Body of pancreas (tissue), 4 donors: ENCODE results near the gene THAP7. TPM values are rescaled to one million over a fixed set of nuclear protein-coding genes. Genes with fewer than 3 reads are reported as not detected.

Source experiments
- ATAC-seq: fragments of 150-250 bp; one replicate; pipeline ENCODE4 v1.9.1; 2016
- DNase-seq, 4 donors: peaks; one replicate each; pipeline ENCODE4 v3.0.0-alpha.2; 2019
- H3K27ac ChIP-seq, 4 donors: fragments of 200-600 bp; sonication (generic); 1 replicate in 3 of 4; 2 replicates in 1 of 4; pipeline versions ENCODE4 v1.5.1 to v1.6.1; 2016 to 2019; ENCODE audit warnings: mild to moderate bottlenecking in 1 of 4, mixed read lengths in 1 of 4, moderate library complexity in 1 of 4
- H3K27me3 ChIP-seq, 2 donors: fragments of 200-600 bp; sonication (generic); one replicate each; pipeline ENCODE4 v1.6.0; 2016; ENCODE audit warnings: mild to moderate bottlenecking in 1 of 2
- H3K36me3 ChIP-seq, 2 donors: fragments of 200-600 bp; sonication (generic); replicated peaks in 1 of 2; 2 replicates each; pipeline ENCODE4 v1.5.1; 2016; ENCODE audit warnings: low read depth in 2 of 2; ENCODE audit not compliant: insufficient read depth in 1 of 2
- H3K4me1 ChIP-seq: fragments of 200-600 bp; sonication (generic); one replicate; pipeline ENCODE4 v1.6.0; 2016
- H3K4me3 ChIP-seq, 2 donors: fragments of 200-600 bp; sonication (generic); 1 replicate in 1 of 2; 2 replicates in 1 of 2; pipeline ENCODE4 v1.5.1; 2016 to 2019
- H3K9me3 ChIP-seq, 3 donors: fragments of 200-600 bp; sonication (generic); 1 replicate in 2 of 3; 2 replicates in 1 of 3; pipeline ENCODE4 v1.5.1; 2016
- POLR2A ChIP-seq, 3 donors: fragments of 450-650 bp; IDR thresholded peaks; one replicate each; pipeline ENCODE4 v1.6.1; 2016; ENCODE audit warnings: antibody characterized with exemption in 3 of 3, mild to moderate bottlenecking in 2 of 3
- WGBS, 2 donors: methylation state at CpG; one replicate each; pipeline ENCODE4 v1.1.5; 2017; 5-methylcytosine and 5-hydroxymethylcytosine counted together
- intact Hi-C: fragments of 100-400 bp; cut with DNase I; formaldehyde crosslinking; loops from one replicate; pipeline ENCODE4 v1.15.1; 2023
- total RNA-seq, 2 donors: library from RNA; depleted of rRNA; stranded (reverse); fragments of >200 nt; gene quantifications; one replicate each; pipeline ENCODE4 v1.1.0, GENCODE V29; 2016
- TF ChIP-seq, protein P1 (sequence below), 7 experiments: fragments of 450-650 bp in 4 of 7; fragments of 200-600 bp in 3 of 7; sonication (generic) in 3 of 7; IDR thresholded peaks; one replicate each; pipeline ENCODE4 v1.5.1; 2016 to 2019; ENCODE audit warnings: antibody characterized with exemption in 7 of 7

Gene THAP7
- total RNA-seq, 2 donors from 2014 or later = 17.1 to 20.2 TPM

DNA sequence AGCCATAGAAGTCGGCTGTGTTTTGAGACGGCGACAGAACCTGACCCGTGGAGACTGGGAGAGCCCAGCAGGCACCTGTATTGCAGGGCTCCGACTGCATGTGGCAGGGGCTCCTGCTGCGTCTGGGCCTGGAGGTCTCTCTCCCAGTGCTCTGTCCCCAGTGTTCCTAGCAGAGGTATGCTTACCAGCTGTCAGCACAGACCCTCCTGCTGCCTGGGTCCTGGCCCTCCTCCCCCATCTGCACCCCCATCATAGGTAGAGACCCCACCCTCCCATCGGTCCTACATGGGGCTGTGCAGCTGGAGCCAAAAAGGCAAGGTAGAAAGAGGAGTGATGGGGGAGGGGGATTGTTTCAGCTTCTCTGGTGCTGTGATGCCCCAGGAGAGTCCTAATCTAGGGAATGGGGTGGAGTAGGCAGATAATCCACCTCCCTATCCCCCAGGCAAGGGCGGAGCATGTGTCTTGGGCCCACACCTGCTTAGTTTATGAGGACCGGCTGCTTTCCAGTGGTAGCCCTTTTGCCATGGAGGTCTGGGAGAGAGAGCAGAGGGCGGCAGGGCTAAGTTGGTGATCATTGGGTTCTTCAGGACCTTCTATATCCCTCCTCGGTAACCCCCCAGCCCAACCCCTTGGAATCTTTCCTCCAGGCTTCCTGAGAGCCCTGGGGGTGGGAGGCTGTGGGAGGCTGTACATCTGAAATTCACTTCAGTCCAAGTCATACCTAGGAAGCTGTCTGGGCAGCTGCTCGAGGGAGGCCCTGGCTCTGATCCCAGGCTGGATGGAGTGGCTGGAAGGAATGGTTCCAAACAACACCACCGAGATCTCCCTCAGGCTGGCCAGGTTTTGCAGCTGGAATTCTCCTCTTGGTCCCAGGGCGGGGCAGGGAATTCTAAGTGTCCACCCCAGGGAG is 25.1 kb upstream of the THAP7 start:
- 50 to 76% methylated on average over 3 to 13 of the region's 14 CpGs for WGBS, 2 donors
- Histone ChIP-seq H3K9me3 (no peaks in the 10 kb centered on the region), H3K4me1 (peaks cover 4% of the 10 kb centered on the region), H3K36me3 (no peaks in the 10 kb centered on the region), H3K27me3 (no peaks in the 10 kb centered on the region), H3K27ac (no peak overlapping the region), H3K4me3 (no peak overlapping the region)
- no peak for DNase-seq
- no peak for ATAC-seq
- TF ChIP-seq POLR2A (IDR thresholded peaks at IDR 0.05) = no peak
- intact Hi-C loops = no loop called here

DNA sequence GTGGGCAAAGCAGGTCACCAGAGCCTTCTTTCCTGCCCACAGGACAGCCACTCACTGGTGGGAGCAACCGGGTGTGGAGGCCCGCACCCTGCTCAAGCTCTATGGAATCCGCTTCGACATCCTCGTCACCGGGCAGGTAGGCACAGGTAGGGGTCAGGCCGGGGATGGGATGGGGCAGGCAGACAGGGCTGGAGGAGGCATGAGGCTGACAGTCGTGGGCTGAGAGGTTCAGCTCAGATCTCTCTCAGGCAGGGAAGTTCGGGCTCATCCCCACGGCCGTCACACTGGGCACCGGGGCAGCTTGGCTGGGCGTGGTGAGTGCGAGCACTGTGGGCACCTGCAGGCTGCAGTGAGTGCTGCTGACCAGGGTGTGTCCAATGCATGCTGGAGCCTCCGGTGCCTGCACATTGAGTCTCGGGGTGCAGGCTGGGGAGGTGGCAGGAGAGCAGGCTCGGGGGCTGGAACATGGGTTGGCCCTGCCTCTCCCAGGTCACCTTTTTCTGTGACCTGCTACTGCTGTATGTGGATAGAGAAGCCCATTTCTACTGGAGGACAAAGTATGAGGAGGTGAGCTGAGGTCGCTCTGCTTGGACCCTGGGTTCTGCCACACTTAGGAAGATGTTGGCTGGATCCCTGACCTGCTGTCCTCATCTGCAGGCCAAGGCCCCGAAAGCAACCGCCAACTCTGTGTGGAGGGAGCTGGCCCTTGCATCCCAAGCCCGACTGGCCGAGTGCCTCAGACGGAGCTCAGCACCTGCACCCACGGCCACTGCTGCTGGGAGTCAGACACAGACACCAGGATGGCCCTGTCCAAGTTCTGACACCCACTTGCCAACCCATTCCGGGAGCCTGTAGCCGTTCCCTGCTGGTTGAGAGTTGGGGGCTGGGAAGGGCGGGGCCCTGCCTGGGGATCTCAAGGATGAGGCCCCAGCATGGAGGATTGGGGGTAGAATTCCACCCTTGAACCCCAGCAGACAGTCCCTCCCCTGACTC is 24.1 kb upstream of the THAP7 start:
- ATAC-seq (no peak), DNase-seq (no peak)
- intact Hi-C loops = no loop called here
- TF ChIP-seq, protein P1, sequence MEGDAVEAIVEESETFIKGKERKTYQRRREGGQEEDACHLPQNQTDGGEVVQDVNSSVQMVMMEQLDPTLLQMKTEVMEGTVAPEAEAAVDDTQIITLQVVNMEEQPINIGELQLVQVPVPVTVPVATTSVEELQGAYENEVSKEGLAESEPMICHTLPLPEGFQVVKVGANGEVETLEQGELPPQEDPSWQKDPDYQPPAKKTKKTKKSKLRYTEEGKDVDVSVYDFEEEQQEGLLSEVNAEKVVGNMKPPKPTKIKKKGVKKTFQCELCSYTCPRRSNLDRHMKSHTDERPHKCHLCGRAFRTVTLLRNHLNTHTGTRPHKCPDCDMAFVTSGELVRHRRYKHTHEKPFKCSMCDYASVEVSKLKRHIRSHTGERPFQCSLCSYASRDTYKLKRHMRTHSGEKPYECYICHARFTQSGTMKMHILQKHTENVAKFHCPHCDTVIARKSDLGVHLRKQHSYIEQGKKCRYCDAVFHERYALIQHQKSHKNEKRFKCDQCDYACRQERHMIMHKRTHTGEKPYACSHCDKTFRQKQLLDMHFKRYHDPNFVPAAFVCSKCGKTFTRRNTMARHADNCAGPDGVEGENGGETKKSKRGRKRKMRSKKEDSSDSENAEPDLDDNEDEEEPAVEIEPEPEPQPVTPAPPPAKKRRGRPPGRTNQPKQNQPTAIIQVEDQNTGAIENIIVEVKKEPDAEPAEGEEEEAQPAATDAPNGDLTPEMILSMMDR (IDR thresholded peaks at IDR 0.05) = no peak
- no peak for TF ChIP-seq POLR2A (IDR thresholded peaks at IDR 0.05)
- no peaks in the 10 kb centered on the region for H3K4me1 ChIP-seq
- no peaks in the 10 kb centered on the region for H3K27me3 ChIP-seq
- H3K4me3 ChIP-seq = no peak overlapping the region
- H3K9me3 ChIP-seq = no peaks in the 10 kb centered on the region
- H3K36me3 ChIP-seq = no peaks in the 10 kb centered on the region
- 82 to 83% methylated on average over 12 to 27 of the region's 27 CpGs for WGBS, 2 donors
- no peak overlapping the region for H3K27ac ChIP-seq

DNA sequence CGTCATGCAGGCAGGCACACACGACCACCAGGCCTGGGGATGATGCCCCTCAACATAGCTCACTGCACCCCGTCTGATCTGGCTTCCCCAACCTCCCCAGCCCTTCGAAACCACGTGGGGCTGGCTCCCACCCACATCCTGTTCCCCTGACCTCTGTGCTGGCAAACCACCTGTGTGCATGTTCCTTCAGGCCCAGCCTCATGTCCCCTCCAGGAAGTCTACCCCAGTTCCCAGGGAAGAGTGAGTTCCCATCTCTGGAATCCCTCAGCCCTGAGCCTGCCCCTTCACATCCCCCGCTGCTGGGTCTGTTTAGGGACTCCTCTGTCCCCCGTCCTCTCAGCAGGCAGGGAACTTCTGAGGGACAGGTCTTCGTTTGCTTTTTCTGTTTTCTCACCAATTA is 23.3 kb upstream of the THAP7 start:
- H3K36me3 ChIP-seq = no peaks in the 10 kb centered on the region
- H3K27me3 ChIP-seq = no peaks in the 10 kb centered on the region
- no peak overlapping the region for H3K27ac ChIP-seq
- no peaks in the 10 kb centered on the region for H3K9me3 ChIP-seq
- no peak for TF ChIP-seq POLR2A (IDR thresholded peaks at IDR 0.05)
- TF ChIP-seq, protein P1 (IDR thresholded peaks at IDR 0.05) = no peak
- intact Hi-C loops = no loop called here
- WGBS, 2 donors = 51 to 71% methylated on average over 8 of the region's 8 CpGs
- no peaks in the 10 kb centered on the region for H3K4me1 ChIP-seq
- ATAC-seq (no peak), DNase-seq (no peak)
- no peak overlapping the region for H3K4me3 ChIP-seq

DNA sequence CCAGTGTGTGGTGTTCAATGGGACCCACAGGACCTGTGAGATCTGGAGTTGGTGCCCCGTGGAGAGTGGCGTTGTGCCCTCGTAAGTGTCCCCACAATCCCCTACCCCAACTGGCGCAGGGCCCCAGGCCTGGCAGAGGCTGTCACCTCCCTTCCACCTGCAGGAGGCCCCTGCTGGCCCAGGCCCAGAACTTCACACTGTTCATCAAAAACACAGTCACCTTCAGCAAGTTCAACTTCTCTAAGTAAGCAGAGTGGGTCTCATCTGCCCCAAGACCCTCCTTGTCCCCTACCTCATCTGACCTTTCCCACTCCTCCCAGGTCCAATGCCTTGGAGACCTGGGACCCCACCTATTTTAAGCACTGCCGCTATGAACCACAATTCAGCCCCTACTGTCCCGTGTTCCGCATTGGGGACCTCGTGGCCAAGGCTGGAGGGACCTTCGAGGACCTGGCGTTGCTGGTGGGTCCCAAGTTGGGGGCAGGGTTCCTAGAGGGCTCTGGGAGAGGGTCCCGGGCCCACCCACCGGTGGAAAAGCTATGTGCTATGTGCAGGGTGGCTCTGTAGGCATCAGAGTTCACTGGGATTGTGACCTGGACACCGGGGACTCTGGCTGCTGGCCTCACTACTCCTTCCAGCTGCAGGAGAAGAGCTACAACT is 21.2 kb upstream of the THAP7 start:
- DNase-seq (no peak), ATAC-seq (no peak)
- TF ChIP-seq, protein P1 (IDR thresholded peaks at IDR 0.05) = no peak
- TF ChIP-seq POLR2A (IDR thresholded peaks at IDR 0.05) = no peak
- Histone ChIP-seq H3K27ac (no peak overlapping the region), H3K9me3 (no peaks in the 10 kb centered on the region), H3K36me3 (no peaks in the 10 kb centered on the region), H3K4me1 (no peaks in the 10 kb centered on the region), H3K27me3 (no peaks in the 10 kb centered on the region), H3K4me3 (no peak overlapping the region)
- intact Hi-C loops = no loop called here
- WGBS, 2 donors = 64 to 69% methylated on average over 7 to 13 of the region's 13 CpGs
